Cerebellar nuclear complex (tissue), 1 donor: Measurements from ENCODE around the gene CCNL1.
"Not testable (repeated sequence)": the region's sequence is repeated elsewhere in the genome, so short reads cannot be mapped to it uniquely, and the experiment has no call there.

Experiments used
- DNase-seq, 2 experiments: peaks; one replicate each; lab custom pipeline; 2025; lab: John Stamatoyannopoulos, UW

Gene CCNL1

DNA sequence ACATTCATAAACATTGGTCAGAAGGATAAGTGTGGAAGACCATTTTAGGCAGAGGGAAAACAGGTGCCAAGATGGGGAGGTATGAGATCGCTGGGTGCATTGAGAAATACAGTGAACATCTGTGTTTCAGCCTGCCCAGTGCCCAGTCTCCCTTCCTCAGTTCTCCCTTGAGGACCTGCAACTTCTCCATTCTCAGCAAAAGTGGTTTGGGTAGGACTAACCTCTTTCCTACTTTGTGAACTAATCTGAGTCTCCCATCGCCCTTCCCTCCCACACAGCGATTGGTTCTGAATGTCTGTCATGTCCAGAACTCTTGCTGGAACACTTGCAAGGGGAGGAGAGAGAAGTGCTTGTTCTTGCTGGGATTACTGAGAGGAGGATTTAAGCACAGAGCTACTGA, 10.9 kb upstream of the CCNL1 start:
- no peak for DNase-seq

GRCh38 chr3:157167371-157168042, 7.6 kb upstream of the CCNL1 start:
- DNase-seq = no peak

- DNase-seq = no peak
Measured at GRCh38 chr3:157166561-157166960, 6.6 kb upstream of the CCNL1 start.

DNA sequence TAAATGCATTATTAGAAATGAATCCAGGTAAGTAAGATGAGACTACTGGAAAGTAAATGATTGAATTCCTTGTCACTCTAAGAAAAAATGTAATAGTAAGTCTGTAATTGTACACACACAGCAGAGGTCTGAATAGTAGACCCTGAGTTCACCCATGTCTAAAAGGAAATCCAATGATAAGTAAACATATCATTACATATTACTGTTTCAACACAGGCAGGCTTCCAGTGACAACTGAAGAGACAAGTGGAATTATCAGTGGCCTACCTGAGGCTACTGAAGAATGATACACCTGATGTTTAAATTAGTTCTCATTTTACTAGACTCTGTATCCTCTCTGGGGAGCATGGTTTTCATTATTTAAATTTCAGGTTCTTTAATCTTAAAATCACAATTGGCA, 6.2 kb upstream of the CCNL1 start:
- no peak for DNase-seq

GRCh38 chr3:157163217-157163953, 3.4 kb upstream of the CCNL1 start:
- DNase-seq = no peak

DNA sequence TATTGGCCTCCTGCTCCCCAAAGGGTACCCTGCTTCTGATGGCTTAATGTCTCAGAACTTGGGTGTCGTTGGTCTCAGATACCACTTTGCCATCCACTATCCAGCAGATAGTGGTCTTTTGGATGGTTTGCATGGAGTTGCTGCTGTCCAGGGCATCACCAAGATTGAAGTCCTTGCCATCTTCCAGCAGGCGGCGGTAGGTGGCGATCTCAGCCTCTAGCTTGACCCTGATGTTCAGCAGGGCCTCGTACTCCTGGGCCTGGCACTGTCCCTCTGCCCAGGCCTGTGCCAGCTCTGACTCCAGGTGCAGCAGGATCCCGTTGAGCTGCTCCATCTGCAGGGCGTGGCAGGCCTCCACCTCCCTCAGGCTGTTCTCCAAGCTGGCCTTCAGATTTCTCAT, 2.7 kb upstream of the CCNL1 start:
- DNase-seq = not testable (repeated sequence)

DNA sequence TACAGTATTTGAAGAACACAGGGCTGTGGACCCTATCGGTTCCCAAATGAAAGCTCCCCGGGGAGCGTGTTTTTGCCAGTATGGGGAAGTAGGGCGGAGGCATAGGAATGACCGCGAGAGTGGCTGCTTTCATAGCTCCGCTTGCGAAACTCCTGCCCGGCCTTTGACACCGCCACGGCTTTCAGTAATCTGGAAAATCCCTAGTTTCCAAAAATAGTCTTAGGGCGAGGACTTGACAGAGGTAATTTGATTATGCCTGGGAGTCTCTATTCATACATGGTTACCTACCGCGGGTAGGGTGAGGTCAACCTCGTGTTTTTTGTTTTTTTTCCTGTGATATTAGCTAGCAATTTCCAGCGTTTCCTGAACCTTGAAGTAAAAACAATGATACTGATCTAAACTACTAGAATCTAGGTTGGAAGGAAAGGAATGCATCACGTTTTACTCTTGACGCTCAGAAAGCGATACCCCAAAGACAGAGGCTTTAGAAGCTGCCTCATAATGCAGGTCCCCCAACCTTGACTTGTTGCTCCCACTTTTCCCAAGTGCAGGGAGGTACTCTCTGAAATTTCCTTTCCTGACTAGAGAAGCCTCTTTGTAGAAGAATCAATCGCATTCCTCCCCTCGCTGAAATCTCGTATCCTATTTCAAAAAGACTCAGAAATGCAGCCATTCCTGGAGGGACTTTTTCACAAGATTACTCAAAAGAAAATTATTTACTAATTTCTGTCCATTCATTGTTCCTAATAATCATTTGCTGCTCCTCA, 894 bp upstream of the CCNL1 start:
- no peak for DNase-seq

- no peak for DNase-seq
Measured at GRCh38 chr3:157159037-157159761, 748 bp downstream of the CCNL1 start.

- no peak for DNase-seq
Measured at GRCh38 chr3:157157836-157158235, 2.1 kb downstream of the CCNL1 start.

GRCh38 chr3:157156837-157157635, 2.9 kb downstream of the CCNL1 start:
- DNase-seq = no peak

- DNase-seq = no peak
Measured at GRCh38 chr3:157155591-157155990, 4.4 kb downstream of the CCNL1 start.

GRCh38 chr3:157154563-157155330, 5.2 kb downstream of the CCNL1 start:
- no peak for DNase-seq

DNA sequence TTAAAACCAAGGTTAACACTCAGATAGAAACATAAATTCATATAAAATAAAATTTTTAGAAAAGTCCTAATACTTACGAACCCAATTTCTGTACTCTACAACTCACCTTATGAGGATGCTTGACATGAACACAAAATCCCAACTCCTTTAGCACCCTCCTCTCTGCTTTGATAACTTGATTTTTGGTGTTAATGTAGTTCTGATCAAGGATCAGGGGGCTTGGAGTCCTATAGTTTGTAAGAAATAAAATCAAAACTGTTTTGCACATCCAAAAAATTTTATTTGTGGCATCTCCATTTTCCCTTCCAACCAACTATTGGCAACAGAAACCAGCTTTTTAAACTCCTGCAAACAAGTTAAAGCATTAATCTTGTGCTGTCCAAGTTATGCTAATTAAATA, 7.0 kb downstream of the CCNL1 start:
- no peak for DNase-seq

- DNase-seq = no peak
Measured at GRCh38 chr3:157152438-157152837, 7.5 kb downstream of the CCNL1 start.

DNA sequence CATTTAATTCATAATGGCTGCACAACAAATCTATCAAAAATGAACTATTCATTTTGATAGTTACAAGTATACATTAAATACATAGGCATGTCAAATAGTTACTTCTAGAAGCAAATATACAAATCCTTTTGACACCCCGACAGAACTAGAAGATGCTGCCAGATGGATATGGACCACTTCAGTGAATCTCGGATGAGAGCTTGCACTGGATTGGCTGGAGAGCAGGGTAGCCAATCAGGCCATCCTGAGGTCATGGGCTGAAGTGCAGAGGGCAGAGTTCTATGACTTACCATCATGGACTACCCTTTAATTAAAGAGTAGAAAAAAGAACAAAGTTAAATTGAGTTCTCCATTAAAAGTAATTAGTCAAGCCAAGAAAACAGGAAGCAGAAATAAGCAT, 8.3 kb downstream of the CCNL1 start:
- DNase-seq = no peak

DNA sequence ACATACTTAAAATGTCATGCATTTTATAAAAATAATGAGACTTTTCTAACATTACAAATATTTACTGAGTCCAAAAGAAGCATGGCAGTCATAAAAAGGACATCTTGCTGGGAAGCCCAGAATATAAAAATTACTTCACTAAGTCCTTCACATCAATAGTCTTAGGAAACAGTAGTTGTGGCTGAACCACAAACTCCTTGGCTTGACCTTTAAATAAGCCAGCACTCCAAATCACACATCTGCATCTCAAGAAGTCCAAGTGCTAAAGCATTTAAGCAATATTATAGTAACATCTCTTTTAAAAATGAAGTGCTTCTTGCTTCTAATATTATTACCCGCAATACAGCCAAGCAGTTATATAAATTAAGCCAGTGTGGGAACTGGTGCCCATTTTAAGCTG, 8.8 kb downstream of the CCNL1 start:
- no peak for DNase-seq

DNA sequence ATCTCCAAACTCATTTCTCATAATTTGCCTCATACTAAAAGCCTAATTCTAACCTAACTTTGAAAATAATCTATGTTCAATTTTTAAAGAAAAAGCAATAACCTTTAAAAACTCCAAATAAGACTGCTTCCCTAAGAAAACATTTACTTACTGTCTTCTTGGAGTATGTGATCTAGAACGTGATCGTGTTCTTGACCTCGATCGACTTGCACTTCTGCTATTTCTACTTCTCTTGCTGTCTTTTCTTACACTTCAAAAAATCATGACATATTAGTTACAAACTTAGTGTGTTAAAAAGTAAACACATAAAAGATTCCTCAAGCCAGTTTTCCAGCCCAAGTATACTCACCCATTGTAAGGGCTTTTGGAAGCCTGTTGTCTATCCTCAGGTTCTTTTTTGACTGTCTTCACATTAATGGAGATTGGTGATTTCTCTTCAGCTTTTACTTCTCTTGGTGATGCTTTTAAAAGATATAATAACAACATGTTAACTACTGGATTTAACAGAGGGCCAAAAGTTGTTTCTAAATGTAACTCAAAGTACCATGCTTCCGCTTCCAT, 10.7 kb downstream of the CCNL1 start:
- no peak for DNase-seq

DNA sequence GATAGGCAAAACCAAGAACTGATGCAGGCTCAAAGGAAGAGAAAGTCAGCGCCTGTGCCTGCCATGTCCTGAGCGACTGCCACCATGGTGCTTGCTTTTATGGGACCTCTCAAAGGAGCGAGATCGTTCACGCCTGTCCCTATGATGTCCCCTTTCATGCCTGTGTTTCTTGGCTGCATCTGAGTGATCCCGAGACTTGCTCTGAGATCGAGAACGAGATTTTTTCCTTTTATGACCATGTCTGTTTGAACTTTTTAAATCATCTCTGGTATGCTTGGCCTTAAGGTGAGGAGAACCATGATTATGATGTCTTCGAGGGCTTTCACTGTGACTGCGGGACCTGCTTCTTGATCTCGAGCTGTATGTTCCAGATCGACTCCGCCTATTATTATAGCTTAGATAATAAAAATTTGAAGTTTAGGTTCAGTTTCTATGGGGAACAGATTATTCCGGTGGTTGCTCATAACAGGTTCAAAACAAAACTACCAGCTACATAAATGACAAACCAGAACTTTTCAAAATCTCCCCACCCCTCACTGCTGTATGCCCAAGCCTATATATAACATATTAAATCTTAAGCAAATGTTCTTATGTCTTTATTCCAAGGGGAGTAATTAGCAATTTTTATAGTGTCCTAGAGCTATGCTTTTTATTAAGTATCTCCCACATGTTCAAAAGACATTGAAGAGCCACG, 11.6 kb downstream of the CCNL1 start:
- no peak for DNase-seq

DNA sequence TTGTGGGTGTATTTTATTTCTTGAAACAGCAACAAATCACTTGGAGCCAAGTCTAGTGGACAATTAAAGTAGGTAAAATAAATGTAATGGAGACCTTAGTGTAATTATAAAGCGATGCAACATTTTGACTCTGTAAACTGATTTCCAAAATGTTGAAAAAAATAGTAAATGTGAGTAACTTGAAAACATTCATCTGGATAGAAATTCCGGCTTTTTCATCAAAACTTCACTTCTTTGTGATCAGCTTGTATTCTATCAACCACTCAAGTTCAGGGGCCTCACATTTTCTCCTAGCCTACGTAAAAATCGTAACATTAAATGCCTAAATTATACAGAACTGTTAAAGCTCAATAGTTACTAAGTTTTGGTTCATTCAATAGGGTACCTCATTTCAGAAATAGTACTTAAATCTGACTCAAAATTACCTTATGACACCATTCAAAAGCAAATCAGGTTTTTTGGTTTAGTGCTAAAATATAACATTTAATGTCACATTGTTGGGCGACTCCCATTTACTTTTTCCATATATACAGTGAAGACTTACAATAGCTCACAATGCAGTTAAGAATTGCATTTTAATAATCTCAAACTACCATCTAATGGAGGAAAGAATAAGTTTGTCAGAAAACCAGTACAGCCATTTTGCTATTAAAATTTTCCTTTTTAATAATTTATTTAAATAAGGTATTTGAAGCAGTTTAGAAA, 12.7 kb downstream of the CCNL1 start:
- no peak for DNase-seq
